HG03280 (cell line): Measurements from ENCODE around the gene ACAP3.
"Not testable (repeated sequence)": the region's sequence is repeated elsewhere in the genome, so short reads cannot be mapped to it uniquely, and the experiment has no call there.

ENCODE experiments used
- ATAC-seq: cut with Tn5 transposase; IDR thresholded peaks from one replicate; pipeline ENCODE4 v1.9.1; 2021; ENCODE audit warnings: mild to moderate bottlenecking, moderate library complexity; ENCODE audit not compliant: unreplicated experiment

Gene ACAP3

GRCh38 chr1:1248009-1248913 is 59.5 kb downstream of the ACAP3 start:
- ATAC-seq: not testable (repeated sequence)

GRCh38 chr1:1247341-1247913 is 60.3 kb downstream of the ACAP3 start:
- ATAC-seq: no peak

GRCh38 chr1:1246577-1247340 is 61.0 kb downstream of the ACAP3 start, which contains the start of gene C1QTNF12:
C1QTNF12 (minus strand) TSS chr1:1246722; CDS start chr1:1246690, 32 bp downstream.
- no peak for ATAC-seq

GRCh38 chr1:1245817-1246576 is 61.7 kb downstream of the ACAP3 start:
- ATAC-seq: no peak

- no peak for ATAC-seq
Measured at GRCh38 chr1:1245178-1245816, 62.4 kb downstream of the ACAP3 start.

- no peak for ATAC-seq
Measured at GRCh38 chr1:1244192-1244811, 63.4 kb downstream of the ACAP3 start.

GRCh38 chr1:1243807-1244191 is 63.9 kb downstream of the ACAP3 start:
- ATAC-seq: no peak

- no peak for ATAC-seq
Measured at GRCh38 chr1:1243266-1243660, 64.5 kb downstream of the ACAP3 start.

GRCh38 chr1:1242461-1243265 is 65.1 kb downstream of the ACAP3 start:
- ATAC-seq: no peak
